RWPE2 (cell line): ENCODE results near the gene ANKRA2.

Source experiments
- ATAC-seq: fragments of 200-7000 bp; cut with Tn5 transposase; 3 replicates; pipeline ENCODE4 v1.9.1; 2021; ENCODE audit warnings: low read depth
- DNase-seq: peaks from one replicate; pipeline ENCODE4 v3.0.0-alpha.2; 2020; ENCODE audit warnings: low spot score
- H3K27ac ChIP-seq: fragments of 450-650 bp; 2 replicates; pipeline ENCODE4 v1.5.1; 2017; ENCODE audit warnings: mild to moderate bottlenecking; ENCODE audit not compliant: poor library complexity, severe bottlenecking
- H3K27me3 ChIP-seq: fragments of 250-450 bp; sonication (Bioruptor Pico); 2 replicates; pipeline ENCODE4 v1.5.1; 2021; ENCODE audit warnings: mild to moderate bottlenecking, moderate library complexity; ENCODE audit not compliant: insufficient read depth, poor library complexity, severe bottlenecking
- H3K36me3 ChIP-seq: fragments of 250-450 bp; sonication (Bioruptor Pico); 2 replicates; pipeline ENCODE4 v1.5.1; 2020; ENCODE audit warnings: low read depth, mild to moderate bottlenecking, moderate library complexity
- H3K4me1 ChIP-seq: fragments of 250-450 bp; sonication (Bioruptor Pico); 2 replicates; pipeline ENCODE4 v1.5.1; 2021; ENCODE audit warnings: mild to moderate bottlenecking, moderate library complexity; ENCODE audit not compliant: insufficient read depth, poor library complexity, severe bottlenecking
- H3K4me3 ChIP-seq: fragments of 250-450 bp; sonication (Bioruptor Pico); 2 replicates; pipeline ENCODE4 v1.5.1; 2021; ENCODE audit warnings: mild to moderate bottlenecking, moderate library complexity; ENCODE audit not compliant: severe bottlenecking
- H3K9me3 ChIP-seq: fragments of 250-450 bp; sonication (Bioruptor Pico); 2 replicates; pipeline ENCODE4 v1.5.1; 2021; ENCODE audit warnings: mild to moderate bottlenecking, moderate library complexity; ENCODE audit not compliant: severe bottlenecking
- CTCF ChIP-seq: fragments of 450-650 bp; IDR thresholded peaks from one replicate; pipeline ENCODE4 v1.5.1; 2017; ENCODE audit warnings: mild to moderate bottlenecking, moderate library complexity; ENCODE audit not compliant: poor library complexity, severe bottlenecking

Gene ANKRA2

GRCh38 chr5:73523861-73524260, 41.6 kb downstream of the ANKRA2 start:
- Histone ChIP-seq H3K4me3 (no peak overlapping the region), H3K9me3 (no peaks in the 10 kb centered on the region), H3K27me3 (no peaks in the 10 kb centered on the region), H3K27ac (no peak overlapping the region), H3K36me3 (no peaks in the 10 kb centered on the region), H3K4me1 (no peaks in the 10 kb centered on the region)
- no peak for ATAC-seq
- TF ChIP-seq CTCF = no peak
- no peak for DNase-seq

GRCh38 chr5:73522989-73523388, 42.5 kb downstream of the ANKRA2 start:
- H3K9me3 ChIP-seq = no peaks in the 10 kb centered on the region
- no peak for TF ChIP-seq CTCF
- H3K27me3 ChIP-seq = no peaks in the 10 kb centered on the region
- DNase-seq = no peak
- no peak overlapping the region for H3K4me3 ChIP-seq
- H3K36me3 ChIP-seq = no peaks in the 10 kb centered on the region
- H3K27ac ChIP-seq = no peak overlapping the region
- ATAC-seq = no peak
- H3K4me1 ChIP-seq = no peaks in the 10 kb centered on the region

- Histone ChIP-seq H3K36me3 (no peaks in the 10 kb centered on the region), H3K27ac (no peak overlapping the region), H3K9me3 (no peaks in the 10 kb centered on the region), H3K4me1 (peaks cover 10% of the 10 kb centered on the region), H3K4me3 (no peak overlapping the region), H3K27me3 (no peaks in the 10 kb centered on the region)
- ATAC-seq (peak; percentile 96), DNase-seq (no peak)
- TF ChIP-seq CTCF = peak; percentile 96
Measured at GRCh38 chr5:73519531-73520283, 45.7 kb downstream of the ANKRA2 start.

GRCh38 chr5:73515232-73515631, 50.2 kb downstream of the ANKRA2 start:
- Histone ChIP-seq H3K27me3 (no peaks in the 10 kb centered on the region), H3K4me3 (no peak overlapping the region), H3K9me3 (no peaks in the 10 kb centered on the region), H3K4me1 (peaks cover 10% of the 10 kb centered on the region), H3K27ac (no peak overlapping the region), H3K36me3 (no peaks in the 10 kb centered on the region)
- ATAC-seq = no peak
- no peak for TF ChIP-seq CTCF
- DNase-seq = no peak

GRCh38 chr5:73514418-73514817, 51.0 kb downstream of the ANKRA2 start:
- ATAC-seq (no peak), DNase-seq (no peak)
- H3K27me3 ChIP-seq = no peaks in the 10 kb centered on the region
- H3K27ac ChIP-seq = no peak overlapping the region
- no peak overlapping the region for H3K4me3 ChIP-seq
- H3K4me1 ChIP-seq = peaks cover 10% of the 10 kb centered on the region
- no peaks in the 10 kb centered on the region for H3K9me3 ChIP-seq
- TF ChIP-seq CTCF = no peak
- no peaks in the 10 kb centered on the region for H3K36me3 ChIP-seq
